Immature natural killer cell (primary cell): ENCODE results near the gene CGA. TPM values are rescaled to one million over a fixed set of nuclear protein-coding genes. Genes with fewer than 3 reads are reported as not detected.
A peak's percentile ranks its signal among the peaks of the same experiment; 100 is the strongest.
"Not testable (repeated sequence)": the region's sequence is repeated elsewhere in the genome, so short reads cannot be mapped to it uniquely, and the experiment has no call there.

Experiments used
- DNase-seq, 3 donors: peaks; one replicate each; pipeline ENCODE4 v3.0.0; 2022; ENCODE audit warnings: mixed read lengths in 1 of 3
- H3K27ac Mint-ChIP-seq, 6 donors: one replicate each; pipeline ENCODE4 v1.8.0; 2020; ENCODE audit warnings: mixed read lengths in 6 of 6, mild to moderate bottlenecking in 5 of 6, inconsistent platforms in 4 of 6, moderate library complexity in 3 of 6
- H3K27me3 Mint-ChIP-seq, 3 donors: one replicate each; pipeline ENCODE4 v1.8.0; 2020 to 2021; ENCODE audit warnings: low read depth in 3 of 3, mild to moderate bottlenecking in 3 of 3, mixed read lengths in 3 of 3, moderate library complexity in 3 of 3, inconsistent platforms in 1 of 3
- H3K36me3 Mint-ChIP-seq, 3 donors: one replicate each; pipeline ENCODE4 v1.8.0; 2020; ENCODE audit warnings: mixed read lengths in 3 of 3, inconsistent platforms in 2 of 3, mild to moderate bottlenecking in 2 of 3
- H3K4me1 Mint-ChIP-seq, 2 donors: one replicate each; pipeline ENCODE4 v1.8.0; 2020; ENCODE audit warnings: inconsistent platforms in 2 of 2, mild to moderate bottlenecking in 2 of 2, mixed read lengths in 2 of 2, moderate library complexity in 1 of 2
- H3K4me3 Mint-ChIP-seq, 5 donors: one replicate each; pipeline ENCODE4 v1.8.0; 2020; ENCODE audit warnings: mild to moderate bottlenecking in 5 of 5, mixed read lengths in 5 of 5, inconsistent platforms in 3 of 5, moderate library complexity in 3 of 5
- H3K9me3 Mint-ChIP-seq, 6 donors: one replicate each; pipeline ENCODE4 v1.8.0; 2020; ENCODE audit warnings: mild to moderate bottlenecking in 6 of 6, mixed read lengths in 6 of 6, inconsistent platforms in 4 of 6, moderate library complexity in 3 of 6
- polyA plus RNA-seq, 3 donors: library from polyadenylated mRNA; unstranded; fragments of 300-500 nt; fragmentation: Illumina TruSeq; gene quantifications; one replicate each; pipeline ENCODE4 v1.2.3, GENCODE V29; 2021

Gene CGA
- not detected for polyA plus RNA-seq

GRCh38 chr6:87095087-87095509 lies at the start of gene CGA:
CGA (minus strand) TSS chr6:87095106; CDS start chr6:87088200, 6,906 bp downstream.
- H3K27me3 Mint-ChIP-seq, result peaks cover 0 to 3% (median 2%) of the 10 kb centered on the region in 3 donors
- no peaks in the 10 kb centered on the region for H3K4me1 Mint-ChIP-seq
- no peaks in the 10 kb centered on the region for H3K9me3 Mint-ChIP-seq
- H3K27ac Mint-ChIP-seq, result no peak within 1 kb of the TSS
- no peak within 1 kb of the TSS for H3K4me3 Mint-ChIP-seq
- no peaks in the 10 kb centered on the region for H3K36me3 Mint-ChIP-seq
- DNase-seq, result no peak

- not testable (repeated sequence) for H3K9me3 Mint-ChIP-seq, H3K4me1 Mint-ChIP-seq, H3K4me3 Mint-ChIP-seq, H3K27ac Mint-ChIP-seq, H3K36me3 Mint-ChIP-seq, DNase-seq
- H3K27me3 Mint-ChIP-seq, result peaks cover 2 to 17% (median 15%) of the 10 kb centered on the region in 3 donors
These were observed 45.0 kb upstream of the CGA start for GRCh38 chr6:87139927-87140326.

- Mint-ChIP-seq H3K9me3 (no peaks in the 10 kb centered on the region), H3K27me3 (peaks cover 2 to 18% (median 13%) of the 10 kb centered on the region in 3 donors), H3K36me3 (no peaks in the 10 kb centered on the region), H3K27ac (no peak overlapping the region), H3K4me3 (no peak overlapping the region), H3K4me1 (peaks cover 1 to 6% of the 10 kb centered on the region in 2 donors)
- peak; percentile 61 to 69 (median 63) for DNase-seq
These were observed 44.3 kb upstream of the CGA start for GRCh38 chr6:87139236-87139635.

- Mint-ChIP-seq H3K4me1 (peaks cover 1 to 6% of the 10 kb centered on the region in 2 donors), H3K4me3 (no peak overlapping the region), H3K36me3 (no peaks in the 10 kb centered on the region), H3K9me3 (no peaks in the 10 kb centered on the region), H3K27me3 (peaks cover 2 to 14% (median 3%) of the 10 kb centered on the region in 3 donors), H3K27ac (no peak overlapping the region)
- no peak for DNase-seq
These were observed 42.1 kb upstream of the CGA start for GRCh38 chr6:87136963-87137362.

GRCh38 chr6:87127737-87128136 lies 32.8 kb upstream of the CGA start:
- Mint-ChIP-seq H3K4me1 (no peaks in the 10 kb centered on the region), H3K4me3 (no peak overlapping the region), H3K27ac (no peak overlapping the region), H3K9me3 (no peaks in the 10 kb centered on the region), H3K27me3 (peaks cover 0 to 4% (median 0%) of the 10 kb centered on the region in 3 donors), H3K36me3 (no peaks in the 10 kb centered on the region)
- DNase-seq, result no peak

GRCh38 chr6:87126501-87126900 lies 31.6 kb upstream of the CGA start:
- no peaks in the 10 kb centered on the region for H3K4me1 Mint-ChIP-seq
- H3K9me3 Mint-ChIP-seq, result no peaks in the 10 kb centered on the region
- no peak overlapping the region for H3K4me3 Mint-ChIP-seq
- no peak for DNase-seq
- no peaks in the 10 kb centered on the region for H3K36me3 Mint-ChIP-seq
- peaks cover 0 to 7% (median 0%) of the 10 kb centered on the region in 3 donors for H3K27me3 Mint-ChIP-seq
- H3K27ac Mint-ChIP-seq, result no peak overlapping the region

- Mint-ChIP-seq H3K27me3 (peaks cover 0 to 11% (median 4%) of the 10 kb centered on the region in 3 donors), H3K9me3 (no peaks in the 10 kb centered on the region), H3K36me3 (no peaks in the 10 kb centered on the region), H3K4me1 (no peaks in the 10 kb centered on the region), H3K27ac (no peak overlapping the region), H3K4me3 (no peak overlapping the region)
- no peak for DNase-seq
These were observed 29.2 kb upstream of the CGA start for GRCh38 chr6:87124074-87124473.

- Mint-ChIP-seq H3K4me1 (no peaks in the 10 kb centered on the region), H3K27me3 (peaks cover 0 to 11% (median 5%) of the 10 kb centered on the region in 3 donors), H3K9me3 (no peaks in the 10 kb centered on the region), H3K27ac (no peak overlapping the region), H3K4me3 (no peak overlapping the region), H3K36me3 (no peaks in the 10 kb centered on the region)
- no peak for DNase-seq
These were observed 27.6 kb upstream of the CGA start for GRCh38 chr6:87122477-87122876.

- Mint-ChIP-seq H3K27me3 (peaks cover 2 to 11% (median 5%) of the 10 kb centered on the region in 3 donors), H3K27ac (no peak overlapping the region), H3K9me3 (no peaks in the 10 kb centered on the region), H3K36me3 (no peaks in the 10 kb centered on the region), H3K4me3 (no peak overlapping the region), H3K4me1 (no peaks in the 10 kb centered on the region)
- no peak for DNase-seq
These were observed 23.1 kb upstream of the CGA start for GRCh38 chr6:87118054-87118453.

- H3K9me3 Mint-ChIP-seq, result no peaks in the 10 kb centered on the region
- no peaks in the 10 kb centered on the region for H3K4me1 Mint-ChIP-seq
- H3K36me3 Mint-ChIP-seq, result no peaks in the 10 kb centered on the region
- H3K27ac Mint-ChIP-seq, result no peak overlapping the region
- no peak overlapping the region for H3K4me3 Mint-ChIP-seq
- peaks cover 5 to 11% (median 6%) of the 10 kb centered on the region in 3 donors for H3K27me3 Mint-ChIP-seq
- DNase-seq, result no peak
These were observed 22.0 kb upstream of the CGA start for GRCh38 chr6:87116922-87117321.

- Mint-ChIP-seq H3K9me3 (no peaks in the 10 kb centered on the region), H3K36me3 (no peaks in the 10 kb centered on the region), H3K27me3 (peaks cover 4 to 10% (median 6%) of the 10 kb centered on the region in 3 donors), H3K27ac (no peak overlapping the region), H3K4me3 (no peak overlapping the region), H3K4me1 (no peaks in the 10 kb centered on the region)
- DNase-seq, result no peak
These were observed 20.7 kb upstream of the CGA start for GRCh38 chr6:87115402-87116135.

GRCh38 chr6:87110636-87111035 lies 15.7 kb upstream of the CGA start:
- Mint-ChIP-seq H3K27me3 (peaks cover 8% of the 10 kb centered on the region in 3 donors), H3K4me3 (no peak overlapping the region), H3K36me3 (no peaks in the 10 kb centered on the region), H3K9me3 (no peaks in the 10 kb centered on the region), H3K27ac (no peak overlapping the region), H3K4me1 (no peaks in the 10 kb centered on the region)
- no peak for DNase-seq

GRCh38 chr6:87105823-87106222 lies 10.9 kb upstream of the CGA start:
- Mint-ChIP-seq H3K27ac (no peak overlapping the region), H3K4me1 (no peaks in the 10 kb centered on the region), H3K36me3 (no peaks in the 10 kb centered on the region), H3K4me3 (no peak overlapping the region), H3K27me3 (peaks cover 1 to 8% (median 8%) of the 10 kb centered on the region in 3 donors), H3K9me3 (no peaks in the 10 kb centered on the region)
- DNase-seq, result no peak

GRCh38 chr6:87104667-87105066 lies 9.8 kb upstream of the CGA start:
- no peak overlapping the region for H3K27ac Mint-ChIP-seq

More at GRCh38 chr6:87104667-87105066, 9.8 kb upstream of the CGA start:
- H3K4me3 Mint-ChIP-seq, result no peak overlapping the region
- peaks cover 1 to 7% (median 6%) of the 10 kb centered on the region in 3 donors for H3K27me3 Mint-ChIP-seq
- DNase-seq, result no peak
- no peaks in the 10 kb centered on the region for H3K9me3 Mint-ChIP-seq
- H3K36me3 Mint-ChIP-seq, result no peaks in the 10 kb centered on the region
- no peaks in the 10 kb centered on the region for H3K4me1 Mint-ChIP-seq
